Measurements from ENCODE around the gene C6orf120. TPM values are rescaled to one million over a fixed set of nuclear protein-coding genes. Genes with fewer than 3 reads are reported as not detected.

The C6orf120 gene
- total and polyA plus RNA-seq, 2 of the 13 experiments (the other 11 are each of a cell fraction or from before 2014, with no cell fraction given) = 21.7 to 29.9 TPM

GRCh38 chr6:169707772-169708171 is 5.8 kb downstream of the C6orf120 start:
- no TSS peak for BruUV-seq (replicated peaks)
- 98% methylated on average over 2 of the region's 2 CpGs for WGBS (ENCODE audit: low lambda C conversion rate)
- no peak for TF ChIP-seq RAD51 (IDR thresholded peaks at IDR 0.05; ENCODE audit: borderline replicate concordance)
- TF ChIP-seq ZNF652 (CRISPR knock-in tag; IDR thresholded peaks at IDR 0.05; ENCODE audit: borderline replicate concordance, low read depth) = peak; percentile 46; the same call in 1 of the 2 replicates
- peak; percentile 34 for TF ChIP-seq RBM22 (optimal IDR thresholded peaks at IDR 0.05; ENCODE audit: low read length)
- Histone ChIP-seq H3K4me3 (replicated peaks in 1 of 3; ENCODE audit: insufficient read depth in 1 of 3, low read depth in 2 of 3, low read length in 3 of 3) (no peak overlapping the region), H4K20me1 (ENCODE audit: insufficient read depth, low read length) (peaks cover 24% of the 10 kb centered on the region), H3K4me1 (ENCODE audit: insufficient read depth, low read length) (peaks cover 30% of the 10 kb centered on the region), H3K27me3 (ENCODE audit: control insufficient read depth in 1 of 2, insufficient read depth in 2 of 2, low read length in 2 of 2) (no peaks in the 10 kb centered on the region; a peak in 1 of 5 replicates), H3K79me2 (ENCODE audit: insufficient read depth, low read length) (peaks cover 32% of the 10 kb centered on the region), H3K4me2 (ENCODE audit: low read depth, low read length) (no peak overlapping the region), H3K9ac (ENCODE audit: insufficient read depth, low read depth, low read length) (no peak overlapping the region), H3K36me3 (replicated peaks in 1 of 2; ENCODE audit: control insufficient read depth in 1 of 2, insufficient read depth in 2 of 2, low read length in 2 of 2) (peaks cover 8 to 55% of the 10 kb centered on the region in 2 experiments), H3K27ac (ENCODE audit: extremely low read length, insufficient read depth, low read length) (no peak overlapping the region), H2AFZ (ENCODE audit: low read length) (no peak overlapping the region), H3K9me3 (ENCODE audit: low read length) (no peaks in the 10 kb centered on the region)
- in situ Hi-C loops (cut with HindIII; ENCODE audit: extremely low pct_ligation_motif_present, low pct_unique_long_range_greater_than_20kb) (no loop called here), intact Hi-C loops (cut with micrococcal nuclease; ENCODE audit: unreplicated experiment) (loop anchor here (10.0 kb wide), 1 partner anchor 753 kb away; no protein-coding TSS in a partner anchor)
- DNase-seq (ENCODE audit: low spot score) (no peak), FAIRE-seq (no peak), ATAC-seq (peak; percentile 21; the same call in 1 of the 3 replicates)
- CTCF ChIA-PET (ENCODE audit: low intra/inter-chr PET ratio, low total read pairs) = no interaction called here
- POLR2A ChIA-PET = interaction anchor here (0.7 to 1.6 kb wide), 3 partner anchors 18 to 44 kb away, joined by 3 to 5 read pairs (median 4); partner anchors contain the start of genes DYNLT2 and ERMARD

GRCh38 chr6:169709293-169709692 is 7.4 kb downstream of the C6orf120 start:
- intact Hi-C loops (cut with micrococcal nuclease; ENCODE audit: unreplicated experiment) = loop anchor here (10.0 kb wide), 1 partner anchor 754 kb away; no protein-coding TSS in a partner anchor
- H3K36me3 ChIP-seq (replicated peaks in 1 of 2; ENCODE audit: control insufficient read depth in 1 of 2, insufficient read depth in 2 of 2, low read length in 2 of 2) = peaks cover 12 to 63% of the 10 kb centered on the region in 2 experiments
- H3K4me2 ChIP-seq (ENCODE audit: low read depth, low read length) = no peak overlapping the region

More at GRCh38 chr6:169709293-169709692, 7.4 kb downstream of the C6orf120 start:
- no peak overlapping the region for H3K4me3 ChIP-seq (replicated peaks in 1 of 3; ENCODE audit: insufficient read depth in 1 of 3, low read depth in 2 of 3, low read length in 3 of 3)
- no peak for DNase-seq (ENCODE audit: low spot score)
- H3K9me3 ChIP-seq (ENCODE audit: low read length) = no peaks in the 10 kb centered on the region
- H3K27ac ChIP-seq (ENCODE audit: extremely low read length, insufficient read depth, low read length) = no peak overlapping the region
- H3K79me2 ChIP-seq (ENCODE audit: insufficient read depth, low read length) = peaks cover 17% of the 10 kb centered on the region
- ChIA-PET POLR2A (interaction anchor here (0.9 to 1.6 kb wide), 4 partner anchors 8 to 42 kb away, joined by 3 to 6 read pairs (median 4); partner anchors contain the start of genes C6orf120, DYNLT2, ERMARD and WDR27), CTCF (ENCODE audit: low intra/inter-chr PET ratio, low total read pairs) (no interaction called here)
- peaks cover 11% of the 10 kb centered on the region for H4K20me1 ChIP-seq (ENCODE audit: insufficient read depth, low read length)
- in situ Hi-C loops (cut with HindIII; ENCODE audit: extremely low pct_ligation_motif_present, low pct_unique_long_range_greater_than_20kb) = no loop called here
- no TSS peak for BruUV-seq (replicated peaks)
- ATAC-seq = no peak
- peaks cover 17% of the 10 kb centered on the region for H3K4me1 ChIP-seq (ENCODE audit: insufficient read depth, low read length)
- no peak overlapping the region for H2AFZ ChIP-seq (ENCODE audit: low read length)
- no peaks in the 10 kb centered on the region for H3K27me3 ChIP-seq (ENCODE audit: control insufficient read depth in 1 of 2, insufficient read depth in 2 of 2, low read length in 2 of 2)
- no peak overlapping the region for H3K9ac ChIP-seq (ENCODE audit: insufficient read depth, low read depth, low read length)
- no peak for TF ChIP-seq ZMYM2 (CRISPR knock-in tag; IDR thresholded peaks at IDR 0.05)
- no peak for FAIRE-seq
